ENCODE results near the gene ZMIZ2.

ZMIZ2 gene

GRCh38 chr7:44760034-44760580, 11.5 kb downstream of the ZMIZ2 start:
- no peak for TF ChIP-seq CTCF (IDR thresholded peaks at IDR 0.05; ENCODE audit: low read depth, low read length)
- H3K4me3 ChIP-seq (ENCODE audit: low read depth, low read length) = no peak overlapping the region

GRCh38 chr7:44761207-44762161, 12.8 kb downstream of the ZMIZ2 start:
- H3K4me3 ChIP-seq (ENCODE audit: low read depth, low read length) = no peak overlapping the region

GRCh38 chr7:44762300-44762699, 13.7 kb downstream of the ZMIZ2 start:
- no peak overlapping the region for H3K4me3 ChIP-seq (ENCODE audit: low read depth, low read length)
- no peak for TF ChIP-seq CTCF (IDR thresholded peaks at IDR 0.05; ENCODE audit: low read depth, low read length)

More at GRCh38 chr7:44761207-44762161, 12.8 kb downstream of the ZMIZ2 start:
- TF ChIP-seq CTCF (IDR thresholded peaks at IDR 0.05; ENCODE audit: low read depth, low read length) = no peak

GRCh38 chr7:44762726-44763522, 14.3 kb downstream of the ZMIZ2 start:
- no peak for TF ChIP-seq CTCF (IDR thresholded peaks at IDR 0.05; ENCODE audit: low read depth, low read length)
- H3K4me3 ChIP-seq (ENCODE audit: low read depth, low read length) = no peak overlapping the region

- TF ChIP-seq CTCF (IDR thresholded peaks at IDR 0.05; ENCODE audit: low read depth, low read length) = no peak
- H3K4me3 ChIP-seq (ENCODE audit: low read depth, low read length) = no peak overlapping the region
Measured at GRCh38 chr7:44764081-44764480, 15.4 kb downstream of the ZMIZ2 start.

- H3K4me3 ChIP-seq (ENCODE audit: low read depth, low read length) = no peak overlapping the region
- no peak for TF ChIP-seq CTCF (IDR thresholded peaks at IDR 0.05; ENCODE audit: low read depth, low read length)
Measured at GRCh38 chr7:44764665-44765578, 16.3 kb downstream of the ZMIZ2 start.
